Osteoblast (primary cell): Measurements from ENCODE around the gene SS18L1. TPM values are rescaled to one million over a fixed set of nuclear protein-coding genes. Genes with fewer than 3 reads are reported as not detected.
A peak's percentile ranks its signal among the peaks of the same experiment; 100 is the strongest.

Experiments
- DNase-seq: peaks from one replicate; pipeline ENCODE4 v3.0.0; 2011; ENCODE audit warnings: low spot score, mixed read lengths; ENCODE audit not compliant: insufficient read length; ENCODE audit errors: missing footprints
- H2AFZ ChIP-seq: 2 replicates; pipeline ENCODE4 v1.6.0; 2011; ENCODE audit warnings: mild to moderate bottlenecking, low read length
- H3K27ac ChIP-seq: 2 replicates; pipeline ENCODE4 v1.5.1; 2011; ENCODE audit warnings: mild to moderate bottlenecking, low read depth, low read length, moderate library complexity
- H3K27me3 ChIP-seq: 2 replicates; pipeline ENCODE4 v1.6.0; 2012; ENCODE audit warnings: mild to moderate bottlenecking, control low read depth, inconsistent platforms, low read length, moderate library complexity; ENCODE audit not compliant: insufficient read depth
- H3K36me3 ChIP-seq: 2 replicates; pipeline ENCODE4 v1.5.1; 2011; ENCODE audit warnings: mild to moderate bottlenecking, low read length, control low read depth, moderate library complexity; ENCODE audit not compliant: insufficient read depth
- H3K4me1 ChIP-seq: 2 replicates; pipeline ENCODE4 v1.5.1; 2011; ENCODE audit warnings: mild to moderate bottlenecking, low read length, control low read depth, moderate library complexity; ENCODE audit not compliant: insufficient read depth
- H3K4me2 ChIP-seq: 2 replicates; pipeline ENCODE4 v1.6.0; 2011; ENCODE audit warnings: mild to moderate bottlenecking, low read length; ENCODE audit not compliant: insufficient read depth
- H3K4me3 ChIP-seq: fragments of 200-600 bp; sonication (generic); 3 replicates; pipeline ENCODE4 v1.5.1; 2012; ENCODE audit warnings: mild to moderate bottlenecking, low read length, inconsistent platforms; ENCODE audit not compliant: insufficient read depth
- H3K79me2 ChIP-seq: 2 replicates; pipeline ENCODE4 v1.6.0; 2012; ENCODE audit warnings: mild to moderate bottlenecking, low read length, control low read depth, inconsistent platforms; ENCODE audit not compliant: insufficient read depth
- H3K9me3 ChIP-seq: 2 replicates; pipeline ENCODE4 v1.5.1; 2011; ENCODE audit warnings: low read depth, low read length, control low read depth
- H4K20me1 ChIP-seq: 2 replicates; pipeline ENCODE4 v1.6.0; 2012; ENCODE audit warnings: mild to moderate bottlenecking, low read length, control low read depth; ENCODE audit not compliant: insufficient read depth
- CTCF ChIP-seq: IDR thresholded peaks from 2 replicates; pipeline ENCODE4 v1.5.1; 2011; ENCODE audit warnings: mild to moderate bottlenecking, low read depth, low read length, moderate library complexity; ENCODE audit errors: extremely low read depth
- total RNA-seq: library from RNA; depleted of rRNA; stranded (reverse); fragments of >200 nt; gene quantifications from 2 replicates; pipeline ENCODE4 v1.2.3, GENCODE V29; 2012

SS18L1 gene
- total RNA-seq, 1 donor, result 12.7 TPM

- no peak for TF ChIP-seq CTCF
- peak; percentile 89 for DNase-seq
- peak overlapping the region; percentile 95 for H3K4me2 ChIP-seq
- no peaks in the 10 kb centered on the region for H3K9me3 ChIP-seq
- H4K20me1 ChIP-seq, result peaks cover 29% of the 10 kb centered on the region
- peaks cover 28% of the 10 kb centered on the region for H3K36me3 ChIP-seq
- H3K4me3 ChIP-seq, result peak overlapping the region; percentile 79
- H3K79me2 ChIP-seq, result peaks cover 33% of the 10 kb centered on the region
- H3K27me3 ChIP-seq, result peaks cover 17% of the 10 kb centered on the region
- peak overlapping the region; percentile 65 for H3K27ac ChIP-seq
- peaks cover 15% of the 10 kb centered on the region for H3K4me1 ChIP-seq
- peak overlapping the region; percentile 37 for H2AFZ ChIP-seq
Measured at GRCh38 chr20:62122654-62123449, 20.7 kb upstream of the SS18L1 start.

DNA sequence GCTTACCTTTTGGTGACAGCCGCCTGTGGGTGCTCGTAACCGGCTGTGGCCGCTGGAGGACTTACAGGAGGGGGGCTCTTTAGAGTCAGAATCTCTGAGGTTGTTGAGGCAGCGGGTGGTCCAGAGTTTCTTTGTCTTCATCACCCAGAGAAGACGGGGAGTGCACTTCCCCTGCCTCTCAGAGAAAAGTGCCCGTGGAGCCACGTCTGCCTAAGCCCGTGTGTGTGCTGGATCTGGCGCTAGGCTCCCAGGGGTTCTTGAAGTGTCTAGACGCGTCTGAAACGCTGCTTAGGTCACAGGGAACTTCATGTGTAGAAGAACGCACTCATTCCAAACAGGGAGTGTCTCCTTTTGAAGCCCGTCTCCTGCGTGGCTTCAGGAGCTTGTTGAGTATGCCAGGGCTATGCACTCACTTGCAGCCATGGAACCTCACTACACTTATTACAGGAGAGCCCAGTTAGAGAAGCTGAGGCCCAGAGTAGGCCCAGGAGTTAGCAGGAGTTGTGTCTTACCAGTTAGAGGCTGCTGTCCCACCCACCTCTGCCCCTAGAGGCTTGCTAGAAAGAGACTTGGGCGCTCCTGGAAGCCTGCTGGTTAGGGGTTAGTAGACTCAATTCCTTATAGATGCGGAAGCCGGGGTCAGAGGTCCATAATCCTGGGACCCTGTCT is 20.0 kb upstream of the SS18L1 start:
- peak; percentile 89 for DNase-seq
- H3K4me1 ChIP-seq, result peaks cover 15% of the 10 kb centered on the region
- H3K79me2 ChIP-seq, result peaks cover 35% of the 10 kb centered on the region
- H4K20me1 ChIP-seq, result peaks cover 29% of the 10 kb centered on the region
- peaks cover 35% of the 10 kb centered on the region for H3K36me3 ChIP-seq
- H3K27ac ChIP-seq, result peak overlapping the region; percentile 65
- H3K4me2 ChIP-seq, result peak overlapping the region; percentile 95
- no peak for TF ChIP-seq CTCF
- H2AFZ ChIP-seq, result peak overlapping the region; percentile 37
- no peaks in the 10 kb centered on the region for H3K9me3 ChIP-seq
- H3K27me3 ChIP-seq, result peaks cover 10% of the 10 kb centered on the region
- H3K4me3 ChIP-seq, result peak overlapping the region; percentile 79

DNA sequence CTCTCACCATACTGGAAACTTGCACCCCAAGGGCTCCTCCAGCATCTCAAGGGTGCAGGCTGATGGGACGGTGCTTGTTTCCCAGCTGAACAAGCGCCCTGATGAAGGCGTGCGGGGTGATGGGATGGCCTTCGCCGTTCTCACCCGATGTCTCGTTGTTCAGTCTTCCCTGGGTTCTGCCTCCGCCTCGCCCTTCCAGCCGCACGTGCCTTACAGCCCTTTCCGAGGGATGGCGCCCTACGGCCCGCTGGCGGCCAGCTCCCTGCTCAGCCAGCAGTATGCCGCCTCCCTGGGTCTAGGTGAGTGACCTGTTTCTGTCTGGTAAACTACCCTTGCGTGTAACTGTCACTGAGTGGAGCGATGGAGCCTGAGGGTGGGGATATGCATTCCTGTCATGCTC is 17.4 kb upstream of the SS18L1 start:
- no peak overlapping the region for H3K4me2 ChIP-seq
- H3K79me2 ChIP-seq, result peaks cover 43% of the 10 kb centered on the region
- H2AFZ ChIP-seq, result no peak overlapping the region
- TF ChIP-seq CTCF, result no peak
- peaks cover 59% of the 10 kb centered on the region for H3K36me3 ChIP-seq
- H3K4me1 ChIP-seq, result peaks cover 12% of the 10 kb centered on the region
- peaks cover 36% of the 10 kb centered on the region for H4K20me1 ChIP-seq
- H3K27me3 ChIP-seq, result no peaks in the 10 kb centered on the region
- H3K9me3 ChIP-seq, result no peaks in the 10 kb centered on the region
- no peak overlapping the region for H3K4me3 ChIP-seq
- H3K27ac ChIP-seq, result no peak overlapping the region
- DNase-seq, result no peak

GRCh38 chr20:62127799-62128198 is 15.8 kb upstream of the SS18L1 start:
- H3K79me2 ChIP-seq, result peaks cover 44% of the 10 kb centered on the region
- no peak for TF ChIP-seq CTCF
- peaks cover 75% of the 10 kb centered on the region for H3K36me3 ChIP-seq
- H2AFZ ChIP-seq, result no peak overlapping the region
- no peak overlapping the region for H3K4me2 ChIP-seq
- no peak overlapping the region for H3K4me3 ChIP-seq
- H4K20me1 ChIP-seq, result peaks cover 49% of the 10 kb centered on the region
- DNase-seq, result peak; percentile 32
- no peak overlapping the region for H3K27ac ChIP-seq
- H3K27me3 ChIP-seq, result no peaks in the 10 kb centered on the region
- no peaks in the 10 kb centered on the region for H3K9me3 ChIP-seq
- peaks cover 12% of the 10 kb centered on the region for H3K4me1 ChIP-seq
